Spleen (tissue), 7 donors: ENCODE results near the gene NOD1.

Source experiments
- CTCF ChIP-seq, 11 experiments: fragments of 200-600 bp in 7 of 11; fragments of 450-650 bp in 4 of 11; sonication (generic) in 4 of 11; IDR thresholded peaks in 8 of 11; conservative IDR thresholded peaks in 3 of 11; 1 replicate in 7 of 11; 2 replicates in 4 of 11; pipeline versions ENCODE4 v1.4.0 to v1.8.0; 2016 to 2021; ENCODE audit warnings: antibody characterized with exemption in 11 of 11, inconsistent platforms in 4 of 11, mild to moderate bottlenecking in 1 of 11
- POLR2AphosphoS5 ChIP-seq, 3 donors: sonication (generic); formaldehyde crosslinking; IDR thresholded peaks; one replicate each; pipeline ENCODE4 v1.5.1; 2017; ENCODE audit warnings: antibody characterized with exemption in 3 of 3
- donor health status: DM: no; HTN: no; CAD: no; lungs with moderate emphysema.
- donor health status: DM: no; HTN: no; CAD: no.
- donor health status: DM: no; HTN: no; CAD: no.

GRCh38 chr7:30379131-30379530 is 99.5 kb downstream of the NOD1 start:
- TF ChIP-seq CTCF (IDR thresholded peaks at IDR 0.05 in 8 of 11, conservative IDR thresholded peaks at IDR 0.05 in 3 of 11) (no peak), POLR2AphosphoS5 (IDR thresholded peaks at IDR 0.05) (no peak)
